AG08395 (cell line): Measurements from ENCODE around the gene HSPBP1.
"Not testable (repeated sequence)": the region's sequence is repeated elsewhere in the genome, so short reads cannot be mapped to it uniquely, and the experiment has no call there.

Experiments used
- DNase-seq: peaks from one replicate; pipeline ENCODE4 v3.0.0; 2012; ENCODE audit warnings: mixed read lengths, low spot score

The HSPBP1 gene, protein sequence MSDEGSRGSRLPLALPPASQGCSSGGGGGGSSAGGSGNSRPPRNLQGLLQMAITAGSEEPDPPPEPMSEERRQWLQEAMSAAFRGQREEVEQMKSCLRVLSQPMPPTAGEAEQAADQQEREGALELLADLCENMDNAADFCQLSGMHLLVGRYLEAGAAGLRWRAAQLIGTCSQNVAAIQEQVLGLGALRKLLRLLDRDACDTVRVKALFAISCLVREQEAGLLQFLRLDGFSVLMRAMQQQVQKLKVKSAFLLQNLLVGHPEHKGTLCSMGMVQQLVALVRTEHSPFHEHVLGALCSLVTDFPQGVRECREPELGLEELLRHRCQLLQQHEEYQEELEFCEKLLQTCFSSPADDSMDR

DNA sequence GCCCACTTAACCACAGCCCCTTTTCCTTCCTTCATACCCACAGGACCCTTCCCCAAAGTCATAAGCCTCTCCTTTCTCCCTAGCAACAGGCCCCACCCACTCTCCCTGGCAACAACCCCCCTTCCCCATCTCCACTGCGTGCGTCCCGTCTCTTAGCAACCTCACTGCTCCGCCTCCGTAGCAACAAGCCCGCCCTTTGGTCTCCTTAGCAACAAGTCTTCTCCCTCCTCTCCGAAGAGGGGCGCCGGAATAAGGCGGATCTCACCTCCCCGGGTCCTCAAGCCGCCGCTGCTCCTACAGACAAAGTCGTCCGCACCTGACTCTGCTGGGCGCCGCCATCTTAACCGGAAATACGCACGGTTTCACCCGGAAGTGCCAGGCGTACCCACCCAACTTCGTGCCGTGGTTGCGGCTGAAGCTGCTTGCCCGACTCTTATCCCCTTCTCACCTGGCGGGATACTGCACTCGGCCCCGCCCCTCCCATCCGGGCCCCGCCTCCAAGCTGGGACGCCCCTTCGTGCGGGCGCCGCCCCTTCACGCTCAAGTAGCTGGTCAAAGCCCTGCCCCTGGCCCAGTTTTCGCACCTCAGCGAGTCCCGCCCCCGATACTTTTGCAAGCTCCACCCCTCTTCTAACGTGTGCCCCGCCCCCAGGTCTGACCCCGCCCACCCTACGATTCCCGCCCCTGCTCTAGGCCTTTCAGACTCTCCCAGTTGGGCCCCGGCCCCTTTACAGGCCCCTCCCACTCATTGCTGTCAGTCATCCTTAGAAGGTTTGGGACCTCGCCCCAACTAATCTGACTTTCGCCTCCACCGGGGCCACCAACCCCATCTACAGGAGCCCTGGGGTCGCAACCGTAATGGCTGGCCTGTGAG is at the start of gene HSPBP1:
Gene HSPBP1 (minus strand): TSS at position 341 of the 874 bp plus-strand sequence. CDS start 502 bp downstream, outside the sequence.
- DNase-seq, result peak; percentile 89

DNA sequence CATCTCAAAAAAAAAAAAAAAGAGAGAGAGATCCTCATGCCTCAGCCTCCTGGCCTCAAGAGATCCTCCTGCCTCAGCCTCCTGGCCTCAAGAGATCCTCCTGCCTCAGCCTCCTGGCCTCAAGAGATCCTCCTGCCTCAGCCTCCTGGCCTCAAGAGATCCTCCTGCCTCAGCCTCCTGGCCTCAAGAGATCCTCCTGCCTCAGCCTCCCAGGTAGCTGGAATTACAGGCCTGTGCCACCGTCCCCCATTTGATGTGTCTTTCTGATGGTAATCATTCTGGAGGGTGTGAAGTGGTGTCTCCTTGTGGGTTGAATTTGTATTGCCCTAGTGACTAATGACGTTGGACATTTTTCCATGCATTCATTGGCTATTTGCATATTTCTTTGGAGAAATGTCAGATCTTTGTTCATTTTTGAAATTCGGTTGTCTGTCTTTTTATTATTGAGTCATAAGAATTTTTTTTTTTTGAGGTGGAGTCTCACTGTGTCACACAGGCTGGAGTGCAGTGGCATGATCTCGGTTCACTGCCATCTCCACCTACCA is 48.9 kb upstream of the HSPBP1 start:
- DNase-seq, result not testable (repeated sequence)

DNA sequence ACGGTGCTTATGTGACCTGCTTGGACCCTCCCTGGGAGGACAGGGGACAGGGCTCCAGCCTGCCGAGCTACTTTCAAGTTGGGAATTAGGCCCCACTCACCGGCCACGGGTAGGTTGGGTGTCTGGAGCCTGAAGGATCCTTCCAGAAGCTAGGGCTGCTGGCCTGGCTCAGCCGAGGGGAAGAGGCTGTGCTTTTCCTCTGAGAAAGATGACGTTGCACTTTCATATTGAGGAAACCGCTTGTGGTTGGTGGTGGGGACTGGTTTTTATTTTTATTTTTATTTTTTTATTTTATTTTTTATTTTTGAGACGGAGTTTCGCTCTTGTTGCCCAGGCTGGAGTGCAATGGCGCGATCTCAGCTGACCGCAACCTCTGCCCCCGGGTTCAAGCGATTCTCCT is 45.3 kb upstream of the HSPBP1 start, which contains the start of gene TMEM150B:
Gene TMEM150B (minus strand): TSS at position 170 of the 400 bp plus-strand sequence. CDS start 4,305 bp downstream, outside the sequence.
- no peak for DNase-seq

DNA sequence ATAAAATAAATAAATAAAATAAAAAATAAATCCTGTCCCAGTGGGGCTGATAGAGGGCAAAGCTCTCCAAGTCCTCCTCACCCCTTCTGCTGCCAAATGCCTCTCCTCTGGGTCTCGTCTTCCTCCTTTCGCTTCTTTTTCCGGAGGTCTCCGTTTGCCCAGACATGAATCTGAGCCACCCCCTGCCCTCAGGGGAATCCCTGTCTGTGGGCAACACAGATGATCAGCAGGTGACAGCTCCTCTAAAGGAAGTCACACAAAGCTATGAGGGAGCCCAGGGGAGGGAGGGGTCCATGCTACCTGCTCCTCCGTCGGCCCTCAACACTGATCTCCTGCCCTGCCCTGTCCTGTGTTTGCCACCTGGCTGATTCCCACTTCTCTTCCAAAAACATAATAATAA is 44.8 kb upstream of the HSPBP1 start:
- no peak for DNase-seq

DNA sequence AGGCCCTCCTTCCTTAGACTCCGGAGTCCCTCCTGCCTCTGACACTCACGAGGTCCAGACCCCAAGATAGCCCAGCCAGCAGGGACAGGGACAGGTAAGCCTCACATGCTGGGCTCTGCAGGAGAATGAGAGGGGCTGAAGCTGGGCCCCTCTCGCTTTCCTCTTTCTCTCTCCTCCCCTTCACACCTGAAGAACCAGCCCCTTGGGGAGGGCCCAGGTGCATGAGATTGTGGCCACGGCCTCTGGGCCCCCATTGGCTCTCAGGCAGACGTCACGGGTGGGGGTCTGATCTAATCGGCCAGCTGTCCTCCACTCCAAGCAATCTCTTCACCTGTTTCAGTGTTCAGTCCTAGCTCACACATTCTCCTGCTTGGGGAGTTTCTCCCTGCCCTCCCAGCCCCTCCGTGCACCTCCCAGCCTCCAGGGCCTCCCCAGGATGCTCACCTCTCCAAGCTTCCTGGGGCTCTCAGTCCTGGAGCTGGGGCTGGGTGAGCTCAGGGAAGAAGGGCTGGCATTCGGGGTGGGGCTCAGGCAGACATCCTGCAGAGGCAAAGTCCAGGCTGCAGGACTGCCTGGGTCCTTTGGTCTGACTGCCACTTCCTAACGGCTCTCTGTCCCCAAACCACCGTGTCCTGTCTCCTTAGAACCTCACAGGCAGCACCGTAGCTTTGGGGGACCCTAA is 42.4 kb upstream of the HSPBP1 start:
- DNase-seq, result no peak

DNA sequence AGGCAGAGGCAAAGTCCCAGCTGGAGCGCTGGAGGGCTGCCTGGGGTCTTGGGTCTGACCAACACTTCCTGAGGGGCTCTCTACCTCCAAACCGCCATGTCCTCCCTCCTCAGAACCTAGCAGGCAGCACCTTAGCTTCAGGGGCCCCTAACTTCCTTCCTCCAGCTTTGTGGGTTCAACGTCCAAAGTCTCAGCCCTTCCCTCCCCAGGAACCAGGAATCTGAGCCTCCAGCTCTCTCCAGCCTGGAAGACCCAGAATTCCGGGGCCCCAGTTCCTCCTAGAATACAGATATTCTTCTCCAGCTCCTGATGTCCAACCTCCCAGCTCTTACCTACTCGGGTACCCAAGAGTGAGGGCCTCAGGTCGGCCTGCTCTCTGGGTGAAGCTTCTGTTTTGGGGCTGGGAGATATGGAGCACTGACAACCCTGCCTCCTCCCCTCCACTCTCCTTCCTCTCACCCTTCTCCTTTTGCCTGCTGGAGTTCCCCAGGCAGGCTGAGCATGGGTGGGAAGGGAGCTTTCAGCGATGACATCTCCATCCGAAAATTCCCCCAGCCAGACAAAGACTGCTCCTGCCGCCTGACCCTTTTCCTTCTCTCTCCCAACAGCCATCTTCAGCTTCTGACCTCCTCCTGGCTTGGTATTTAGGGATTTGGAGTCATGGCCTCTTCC is 41.7 kb upstream of the HSPBP1 start:
- no peak for DNase-seq

DNA sequence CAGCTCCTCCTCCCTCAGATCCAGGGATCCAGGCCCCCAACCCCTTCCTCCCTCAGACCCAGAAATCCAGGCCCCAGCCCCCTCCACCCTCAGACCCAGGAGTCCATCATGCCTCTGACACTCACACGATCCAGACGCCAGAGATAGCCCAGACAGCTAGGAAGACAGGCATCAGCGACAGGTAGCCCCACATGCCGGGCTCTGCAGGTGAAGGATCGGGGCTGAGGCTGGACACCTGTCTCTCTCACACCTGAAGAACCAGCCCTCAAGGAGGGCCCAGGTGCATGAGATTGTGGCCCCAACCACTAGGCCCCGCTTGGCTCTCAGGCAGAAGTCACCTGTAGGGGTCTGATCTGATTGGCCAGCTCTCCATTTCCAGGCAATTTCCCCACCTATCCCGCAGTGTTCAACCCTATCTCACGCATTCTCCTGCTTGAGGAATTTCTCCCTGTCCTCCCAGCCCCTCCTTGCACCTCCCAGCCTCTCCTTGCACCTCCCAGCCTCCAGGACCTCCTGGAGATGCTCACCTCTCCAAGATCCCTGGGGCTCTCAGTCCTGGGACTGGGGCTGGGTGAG is 41.0 kb upstream of the HSPBP1 start:
- DNase-seq, result no peak

DNA sequence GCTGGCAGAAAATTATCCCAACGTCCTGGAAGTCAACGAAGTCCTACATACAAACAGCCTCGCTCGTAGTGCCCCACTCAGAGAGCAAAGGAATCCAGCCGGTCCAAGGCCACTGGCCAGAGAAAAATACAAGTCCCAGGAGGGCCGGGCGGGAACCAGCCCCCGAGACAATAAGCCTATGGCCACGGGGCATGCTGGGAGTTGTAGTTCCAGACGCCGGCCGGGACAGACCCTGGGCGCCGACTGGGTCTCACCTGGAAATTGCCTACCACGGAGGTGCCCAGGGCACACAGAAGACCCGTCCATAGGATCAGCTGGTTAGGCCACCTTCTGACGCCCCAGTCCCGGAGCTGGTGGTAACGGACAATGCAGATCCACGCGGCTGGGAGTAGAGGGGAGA is 39.9 kb upstream of the HSPBP1 start:
- peak; percentile 75 for DNase-seq

DNA sequence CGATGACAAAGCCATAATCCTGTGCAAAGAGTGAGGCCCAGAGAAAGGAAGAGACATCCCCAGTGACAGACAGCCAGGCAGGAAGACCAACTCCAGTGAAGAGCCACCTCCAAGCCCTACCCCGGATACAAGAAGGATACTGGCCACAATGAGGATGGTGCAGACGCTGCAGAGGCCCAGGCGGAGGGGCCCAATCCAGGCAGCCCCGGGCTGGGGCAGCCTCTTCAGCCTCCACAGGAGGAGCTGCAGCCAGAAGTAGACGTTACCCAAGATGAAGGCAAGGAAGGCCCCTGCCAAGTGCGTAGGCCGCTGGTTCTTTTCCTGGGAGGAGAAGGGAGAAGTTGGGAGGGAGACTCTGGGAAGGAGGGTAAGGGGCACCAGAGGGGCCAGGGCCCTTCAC is 36.7 kb upstream of the HSPBP1 start:
- no peak for DNase-seq

DNA sequence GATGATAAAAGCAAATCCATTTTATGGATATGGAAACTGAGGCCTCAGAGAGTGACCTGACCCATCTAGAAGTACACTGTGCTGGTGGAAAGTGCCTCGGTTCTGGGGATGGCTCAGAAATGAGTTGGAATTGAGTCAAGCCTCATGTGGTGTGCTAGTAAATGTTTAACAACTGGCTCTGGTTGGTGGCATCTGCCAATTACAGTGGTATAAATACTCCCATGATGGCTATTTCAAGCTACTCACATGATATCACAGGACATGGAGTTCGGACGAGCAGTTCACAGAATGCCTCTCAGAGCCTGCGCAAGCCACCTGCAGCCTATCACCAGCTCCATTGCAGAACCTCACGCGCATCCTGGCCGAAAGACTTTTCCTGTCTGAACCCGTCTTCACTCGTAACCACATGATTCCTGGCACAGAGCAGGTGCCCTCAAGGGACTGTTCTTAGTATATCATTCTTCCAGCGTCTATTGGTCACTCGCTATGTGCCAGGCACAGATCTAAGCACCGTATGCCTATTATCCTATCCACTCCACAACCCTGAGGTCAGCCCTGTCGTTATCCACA is 36.1 kb upstream of the HSPBP1 start:
- DNase-seq, result no peak

DNA sequence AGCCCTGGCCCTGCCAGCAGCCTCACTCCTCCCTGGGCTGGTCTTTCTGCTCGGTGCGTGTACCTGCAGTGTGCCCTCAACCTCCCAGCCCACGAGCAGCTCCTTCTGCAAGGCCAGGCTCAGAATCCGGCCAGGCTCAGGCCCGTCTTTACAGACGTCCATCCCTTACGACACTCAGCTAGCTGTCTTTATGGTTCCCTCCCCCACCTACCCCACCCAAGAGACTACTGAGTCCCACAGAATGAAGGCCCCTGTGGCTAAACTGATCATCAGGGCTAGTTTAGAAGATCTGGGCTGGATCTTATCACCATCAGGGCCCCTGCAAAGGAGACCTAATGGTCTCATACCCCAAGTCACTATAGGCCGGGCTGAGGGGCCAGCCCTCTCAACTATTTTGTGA is 34.5 kb upstream of the HSPBP1 start:
- no peak for DNase-seq

DNA sequence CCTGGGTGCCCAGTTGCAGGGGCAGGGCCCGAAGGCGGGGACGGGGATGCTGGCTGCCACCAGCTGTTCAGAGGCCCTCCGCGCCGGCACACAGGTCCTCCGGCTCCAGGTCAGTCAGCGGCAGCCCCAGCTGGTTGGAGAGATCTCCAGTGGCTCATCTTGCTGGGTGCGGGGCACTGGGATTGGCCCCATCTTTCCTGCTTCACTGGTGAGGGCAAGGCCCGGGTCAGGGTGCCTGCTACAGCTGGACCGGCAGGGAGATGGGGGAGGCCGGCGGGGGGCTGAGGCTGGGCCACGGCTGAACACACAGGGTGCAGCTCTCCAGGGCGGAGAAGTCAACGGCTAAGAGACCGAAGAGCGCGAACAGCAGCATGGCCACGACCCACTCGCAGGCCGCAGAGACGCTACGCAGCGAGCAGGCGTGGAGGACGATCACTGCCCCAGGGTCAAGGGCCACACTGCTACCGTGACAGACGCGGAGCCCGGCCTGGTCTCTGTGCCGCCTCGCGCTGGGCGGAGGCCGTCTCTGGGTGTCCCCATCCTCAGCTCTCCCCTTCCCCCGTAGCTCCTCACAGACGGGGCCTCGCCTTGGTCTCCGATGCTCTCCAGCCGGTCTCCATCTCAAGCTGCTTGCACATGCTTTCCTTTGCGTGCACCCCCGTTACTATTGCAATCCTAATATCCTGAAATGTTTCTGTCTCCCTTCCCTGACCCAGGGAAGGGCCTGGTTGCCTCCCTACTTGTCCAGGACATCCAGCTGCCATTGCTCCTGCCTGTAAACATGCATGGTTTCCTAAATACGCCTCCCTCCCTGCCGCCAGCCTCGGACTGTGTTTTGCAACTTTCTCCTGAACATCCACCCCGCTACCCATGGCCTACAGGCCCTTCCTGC is 33.0 kb upstream of the HSPBP1 start:
- no peak for DNase-seq

DNA sequence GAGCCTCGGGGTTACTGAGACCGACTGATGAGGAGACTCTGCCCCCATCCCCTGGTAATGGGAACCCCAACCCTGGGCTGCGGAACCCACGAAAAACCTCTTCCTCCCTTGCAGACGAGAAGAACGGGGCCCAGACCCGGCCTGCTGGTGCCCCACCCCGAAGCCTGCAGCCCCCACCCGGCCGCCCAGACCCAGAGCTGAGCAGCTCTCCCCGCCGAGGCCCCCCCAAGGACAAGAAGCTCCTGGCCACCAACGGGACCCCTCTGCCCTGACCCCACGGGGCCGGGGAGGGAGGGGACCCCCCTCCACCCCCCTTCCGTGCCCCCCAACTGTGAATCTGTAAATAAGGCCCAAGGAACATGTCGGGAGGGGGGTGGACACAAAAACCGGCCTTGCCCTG is 31.9 kb upstream of the HSPBP1 start:
- no peak for DNase-seq

DNA sequence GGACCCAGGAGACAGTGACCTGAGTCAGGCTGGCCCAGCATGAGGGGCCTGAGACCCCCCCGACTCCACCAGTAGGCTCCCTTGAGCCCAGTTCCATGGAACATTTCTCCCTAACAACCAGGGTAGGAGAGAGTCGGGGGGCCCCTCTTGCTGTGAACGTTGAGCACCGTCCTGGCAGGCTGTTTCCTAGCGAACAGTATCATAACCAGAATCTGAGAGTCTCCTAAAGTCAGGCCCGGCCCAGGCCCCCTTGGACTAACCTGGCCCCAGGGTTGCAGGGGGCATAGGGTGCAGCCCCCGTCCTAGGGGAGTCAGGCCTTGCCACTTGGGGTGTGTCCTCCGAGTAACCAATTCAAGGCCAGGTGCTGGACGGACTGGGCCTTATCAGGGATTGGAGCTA is 31.5 kb upstream of the HSPBP1 start:
- no peak for DNase-seq

DNA sequence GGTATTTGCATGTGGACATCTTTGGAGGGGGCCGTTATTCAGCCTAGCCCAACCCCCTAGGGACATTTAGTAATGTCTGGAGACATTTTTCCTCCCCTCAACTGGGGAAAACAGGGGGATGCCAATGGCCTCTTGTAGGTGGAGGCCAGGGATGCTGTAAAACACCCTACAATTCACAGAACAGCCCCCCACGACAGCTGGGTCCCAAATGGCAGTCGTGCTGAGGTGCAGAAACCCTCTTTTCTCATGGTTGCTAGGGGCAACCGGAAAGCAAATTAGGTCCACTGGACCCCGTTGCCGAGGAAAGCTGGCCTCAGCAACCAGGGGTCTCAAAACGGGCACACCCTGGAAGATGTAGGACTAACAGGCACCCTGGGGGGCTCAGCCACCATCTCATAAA is 30.6 kb upstream of the HSPBP1 start:
- no peak for DNase-seq

DNA sequence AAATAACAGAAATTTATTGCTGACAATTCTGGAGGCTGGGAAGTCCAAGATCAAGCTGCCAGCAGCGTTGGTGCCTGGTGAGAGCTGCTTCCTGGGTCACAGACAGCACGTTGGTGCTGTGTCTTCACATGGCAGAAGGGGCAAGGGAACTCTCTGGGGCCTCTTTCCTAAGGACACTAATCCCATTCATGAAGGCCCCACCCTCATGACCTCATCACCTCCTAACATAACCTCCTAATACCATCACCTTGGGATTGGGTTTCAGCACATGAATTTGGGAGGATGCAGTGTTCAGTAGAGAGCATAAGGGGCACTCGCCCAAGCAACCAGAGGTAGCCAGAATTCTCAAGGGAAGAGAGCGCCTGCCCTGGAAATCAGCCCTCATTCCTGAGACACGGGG is 29.5 kb upstream of the HSPBP1 start:
- no peak for DNase-seq

DNA sequence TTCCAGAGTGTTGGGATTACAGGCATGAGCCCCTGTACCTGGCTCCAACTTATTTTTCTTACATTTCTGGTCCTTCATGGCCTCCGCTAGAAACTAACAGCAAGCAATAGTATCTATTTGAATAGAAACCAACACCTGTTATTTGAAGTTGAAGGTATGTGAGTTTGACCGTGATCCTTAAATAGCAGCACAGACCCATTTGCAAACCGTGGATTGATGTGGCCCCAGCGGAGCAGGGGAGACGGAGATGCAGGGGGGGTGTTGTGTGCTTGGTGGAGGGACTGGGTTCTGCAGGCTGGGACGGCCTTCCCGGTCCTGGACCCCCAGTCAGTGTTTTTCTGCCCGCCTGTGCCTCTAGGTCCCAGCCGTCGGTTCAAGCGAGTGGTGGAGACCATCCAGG is 28.4 kb upstream of the HSPBP1 start:
- DNase-seq, result no peak

DNA sequence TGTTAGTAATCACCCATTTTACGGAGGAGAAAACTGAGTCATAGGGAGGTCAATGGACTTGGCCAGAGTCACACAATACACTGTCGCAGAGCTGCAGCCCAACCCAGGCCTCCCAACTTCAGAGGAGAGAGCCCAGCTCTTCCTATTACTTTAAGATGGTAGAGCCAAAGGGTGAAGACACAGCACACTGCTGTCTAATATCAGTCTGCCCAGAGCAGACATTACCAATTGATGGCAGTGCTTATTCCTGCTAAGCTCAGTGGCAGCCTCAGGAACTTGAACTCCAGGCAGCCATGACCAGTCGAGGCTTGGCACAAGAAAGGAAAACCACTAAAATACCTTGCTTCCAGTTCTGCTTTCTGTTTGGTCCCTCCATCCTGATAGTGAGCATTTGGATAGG is 26.8 kb upstream of the HSPBP1 start:
- no peak for DNase-seq

DNA sequence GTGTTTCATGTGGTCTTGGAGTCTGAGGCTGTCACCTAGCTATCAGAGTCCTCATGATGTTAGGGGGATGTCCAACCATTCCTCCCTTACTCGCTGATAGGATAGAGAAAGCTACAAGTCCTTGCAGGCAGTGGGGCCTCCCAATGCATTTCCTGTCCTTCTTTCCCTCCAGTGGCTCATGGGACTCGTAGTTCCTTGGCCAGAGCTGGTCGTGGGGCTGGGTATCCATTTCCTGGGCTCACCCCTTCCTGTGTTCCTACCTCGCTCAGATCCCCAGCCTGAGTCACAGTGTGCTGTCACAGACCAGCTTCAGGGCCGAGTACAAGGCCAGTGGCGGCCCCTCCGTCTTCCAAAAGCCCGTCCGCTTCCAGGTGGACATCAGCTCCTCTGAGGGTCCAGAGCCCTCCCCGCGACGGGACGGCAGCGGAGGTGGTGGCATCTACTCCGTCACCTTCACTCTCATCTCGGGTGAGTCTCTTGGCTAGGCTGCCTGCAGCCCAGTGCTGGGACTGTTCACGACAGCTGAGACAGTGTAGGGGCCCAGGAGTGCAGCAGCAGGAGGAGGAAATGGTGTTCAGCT is 26.2 kb upstream of the HSPBP1 start:
- DNase-seq, result no peak

DNA sequence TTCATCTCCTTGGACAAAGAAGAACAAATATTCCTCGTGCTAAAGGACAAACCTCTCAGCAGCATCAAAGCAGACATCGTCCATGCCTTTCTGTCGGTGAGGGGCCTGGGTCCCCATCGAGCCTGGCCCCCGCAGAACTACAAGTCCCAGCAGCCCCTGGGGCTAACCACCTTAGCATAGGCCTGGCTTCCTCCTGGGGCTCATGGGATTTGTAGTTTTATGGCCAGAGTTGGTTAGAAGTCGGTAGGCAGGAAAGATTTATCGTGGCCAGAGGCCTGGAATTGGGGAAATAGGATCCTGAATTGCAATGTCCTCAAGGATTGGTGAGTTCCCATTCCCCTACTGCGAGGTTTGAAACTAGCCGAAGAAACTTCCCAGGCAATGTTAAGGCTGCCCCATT is 25.6 kb upstream of the HSPBP1 start:
- DNase-seq, result peak; percentile 43
